TTC549 (cell line): ENCODE measurements around the gene FBXL7.
"Not testable (repeated sequence)": the region's sequence is repeated elsewhere in the genome, so short reads cannot be mapped to it uniquely, and the experiment has no call there.

ENCODE experiments used
- FAIRE-seq: peaks from 2 replicates; lab custom pipeline; 2012; peaks lifted over from hg19 to GRCh38; lab: Jason Lieb, UNC

Gene FBXL7

GRCh38 chr5:15821506-15821905, 321.5 kb downstream of the FBXL7 start:
- no peak for FAIRE-seq

GRCh38 chr5:15823398-15823797, 323.4 kb downstream of the FBXL7 start:
- FAIRE-seq: no peak

DNA sequence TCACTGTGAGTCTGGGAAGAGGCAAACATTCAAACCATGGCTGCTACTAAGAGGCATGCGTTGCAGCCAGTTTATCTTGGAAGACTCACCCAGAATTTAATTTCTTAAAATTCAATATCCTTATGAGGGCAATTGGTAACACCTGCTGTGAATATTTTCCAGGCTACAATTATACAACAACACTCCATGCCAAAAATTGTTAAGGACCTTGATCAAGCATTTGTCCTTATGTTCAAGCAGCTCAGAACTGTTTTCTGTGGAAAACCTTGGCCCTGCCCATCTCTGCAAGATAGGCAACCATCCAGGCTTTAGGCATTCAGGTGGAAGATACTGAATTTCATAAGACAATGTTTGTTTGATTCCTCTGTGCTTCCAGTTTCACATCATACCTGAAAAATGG, 327.8 kb downstream of the FBXL7 start:
- FAIRE-seq: no peak

- no peak for FAIRE-seq
These were observed 331.4 kb downstream of the FBXL7 start for GRCh38 chr5:15831408-15831807.

GRCh38 chr5:15833365-15833764, 333.4 kb downstream of the FBXL7 start:
- FAIRE-seq: no peak

DNA sequence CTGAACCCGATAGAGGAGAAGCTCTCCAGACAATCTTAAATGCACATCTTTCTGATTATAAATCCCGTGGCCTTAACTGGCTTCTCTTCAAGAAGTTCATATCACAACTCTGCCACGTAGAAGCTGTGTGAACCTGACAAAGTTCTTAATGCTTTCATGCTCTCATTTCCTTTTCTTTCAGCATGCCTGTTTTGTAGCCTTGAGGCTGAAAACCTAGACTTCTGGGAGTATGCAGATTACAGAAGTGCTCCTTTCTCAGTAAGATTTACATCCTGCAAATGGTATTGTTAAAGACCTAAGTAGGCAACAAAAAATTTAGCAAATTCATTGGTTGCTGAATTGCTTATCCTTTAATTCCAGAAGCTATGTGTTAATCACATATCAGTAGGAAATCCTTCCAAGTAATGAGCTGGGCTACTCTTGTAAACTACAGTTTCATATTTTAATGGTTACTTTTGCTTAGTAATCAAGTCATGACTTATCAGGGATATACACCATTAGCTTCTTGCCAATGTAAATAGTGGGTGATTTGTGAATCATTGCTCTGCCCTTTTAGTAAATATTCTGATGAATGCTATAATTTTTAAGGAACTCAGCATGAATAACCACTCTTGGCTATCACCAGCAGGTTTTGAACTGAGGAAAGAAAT, 334.7 kb downstream of the FBXL7 start:
- no peak for FAIRE-seq

GRCh38 chr5:15835514-15835913, 335.5 kb downstream of the FBXL7 start:
- no peak for FAIRE-seq

DNA sequence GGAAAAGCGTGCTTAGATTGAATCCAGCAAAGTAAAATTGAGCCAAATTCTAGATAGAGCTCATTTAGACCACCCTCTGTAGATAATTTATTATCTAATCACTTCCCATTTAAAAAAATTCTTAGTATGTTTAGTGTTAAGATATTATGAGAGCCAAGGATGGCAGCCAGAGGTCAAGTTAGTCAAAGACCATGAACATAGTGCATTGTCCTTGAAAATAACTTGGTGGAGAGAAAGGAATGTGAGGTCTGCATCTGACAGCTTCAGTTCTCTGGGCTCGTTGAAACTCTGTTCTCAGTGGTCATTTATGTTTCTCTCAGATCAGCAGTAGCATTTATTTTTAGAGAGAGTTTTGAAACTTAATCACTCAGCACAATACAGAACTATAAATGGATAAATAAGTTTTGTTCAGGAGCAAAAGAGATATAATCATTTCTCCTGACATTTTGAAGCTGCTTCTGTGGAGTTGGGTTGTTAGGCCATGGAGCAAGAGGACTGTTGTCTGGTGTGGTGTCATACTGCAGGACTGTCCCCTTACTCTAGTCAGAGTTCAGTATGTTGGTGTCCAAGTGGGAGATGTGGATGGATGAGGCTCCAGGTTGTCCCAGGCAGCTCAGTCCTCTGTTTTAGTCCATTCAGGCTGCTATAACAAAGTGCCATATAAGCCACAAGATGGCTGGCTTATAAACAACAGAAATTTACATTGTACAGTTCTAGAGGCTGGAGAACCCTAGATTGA, 337.7 kb downstream of the FBXL7 start:
- no peak for FAIRE-seq

- no peak for FAIRE-seq
These were observed 344.3 kb downstream of the FBXL7 start for GRCh38 chr5:15844253-15844652.

DNA sequence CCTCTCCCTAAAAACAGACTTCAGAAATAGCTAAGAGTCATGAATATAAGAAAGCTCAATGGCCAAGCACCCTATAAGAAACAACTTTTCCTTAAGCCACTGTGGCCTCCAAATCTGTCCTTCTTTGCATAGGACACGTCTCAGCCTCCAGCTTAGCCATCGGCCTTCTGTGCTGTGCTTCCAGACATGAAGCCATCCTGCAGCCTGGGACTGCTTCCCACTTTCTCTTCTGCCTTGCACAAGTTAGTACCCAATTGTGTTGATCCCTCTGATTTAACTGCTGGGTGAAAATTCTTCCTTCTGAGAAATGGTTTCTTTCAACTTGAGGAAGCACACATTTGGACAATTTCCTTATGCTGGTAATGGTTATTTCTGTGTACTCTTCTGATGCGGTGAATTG, 344.9 kb downstream of the FBXL7 start:
- FAIRE-seq: no peak

DNA sequence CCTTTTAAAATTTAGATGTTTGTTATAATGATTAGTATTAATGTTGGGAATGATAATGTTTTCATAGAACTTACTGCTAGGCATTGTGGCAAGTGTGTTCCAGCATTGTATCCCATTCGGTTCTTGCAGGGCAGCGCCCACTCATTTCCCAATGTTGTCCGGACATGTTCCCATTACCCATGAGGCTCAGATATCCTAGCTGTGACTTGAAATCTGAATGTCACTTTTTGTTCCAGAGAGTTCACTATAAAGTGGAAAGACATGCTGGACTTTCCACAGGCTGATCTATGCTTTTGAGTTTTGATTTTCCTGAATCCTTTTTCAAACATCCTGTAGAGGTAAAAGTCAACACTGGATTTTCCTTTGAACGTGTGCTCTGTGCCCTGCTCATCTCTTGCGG, 350.6 kb downstream of the FBXL7 start:
- FAIRE-seq: no peak

DNA sequence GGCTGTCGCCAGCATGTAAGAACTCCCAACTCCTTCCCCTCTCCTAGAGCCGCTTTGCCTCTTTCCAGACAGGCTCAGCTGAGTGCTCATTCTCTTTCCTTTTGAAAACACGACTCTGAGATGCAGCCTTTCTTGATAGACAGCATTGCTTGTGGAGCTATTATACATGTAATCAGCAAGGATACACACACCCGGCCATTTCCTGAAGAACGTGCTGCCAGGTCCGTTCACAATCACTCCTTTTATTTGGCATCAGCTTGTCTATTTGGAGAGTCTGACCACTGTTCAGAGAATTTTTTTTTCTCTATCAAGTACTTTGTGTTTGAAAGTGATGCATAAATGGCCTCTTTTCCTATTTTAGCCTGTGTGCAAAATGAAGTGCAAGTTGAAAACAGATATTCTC, 351.0 kb downstream of the FBXL7 start:
- no peak for FAIRE-seq

DNA sequence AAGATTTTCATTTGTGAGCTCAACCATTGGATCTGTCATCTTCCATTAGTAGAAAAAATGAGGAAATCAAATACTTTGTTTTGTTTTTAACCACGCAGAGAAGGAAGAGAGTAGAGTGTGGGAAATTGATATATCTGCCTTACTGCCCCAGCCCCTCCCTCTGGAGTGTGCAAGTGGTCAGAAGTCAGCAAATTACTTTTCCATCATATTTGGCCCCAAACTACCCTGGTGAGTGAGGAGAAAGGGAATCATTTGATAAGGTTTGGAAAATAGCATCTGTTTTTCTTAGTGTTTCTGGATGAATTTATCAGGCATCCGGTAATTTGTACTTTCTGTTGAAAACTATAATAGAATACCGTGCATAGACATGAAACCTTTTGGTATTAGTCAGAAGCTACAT, 352.2 kb downstream of the FBXL7 start:
- FAIRE-seq: no peak

GRCh38 chr5:15852949-15853348, 353.0 kb downstream of the FBXL7 start:
- no peak for FAIRE-seq

- no peak for FAIRE-seq
These were observed 358.3 kb downstream of the FBXL7 start for GRCh38 chr5:15858326-15858725.

DNA sequence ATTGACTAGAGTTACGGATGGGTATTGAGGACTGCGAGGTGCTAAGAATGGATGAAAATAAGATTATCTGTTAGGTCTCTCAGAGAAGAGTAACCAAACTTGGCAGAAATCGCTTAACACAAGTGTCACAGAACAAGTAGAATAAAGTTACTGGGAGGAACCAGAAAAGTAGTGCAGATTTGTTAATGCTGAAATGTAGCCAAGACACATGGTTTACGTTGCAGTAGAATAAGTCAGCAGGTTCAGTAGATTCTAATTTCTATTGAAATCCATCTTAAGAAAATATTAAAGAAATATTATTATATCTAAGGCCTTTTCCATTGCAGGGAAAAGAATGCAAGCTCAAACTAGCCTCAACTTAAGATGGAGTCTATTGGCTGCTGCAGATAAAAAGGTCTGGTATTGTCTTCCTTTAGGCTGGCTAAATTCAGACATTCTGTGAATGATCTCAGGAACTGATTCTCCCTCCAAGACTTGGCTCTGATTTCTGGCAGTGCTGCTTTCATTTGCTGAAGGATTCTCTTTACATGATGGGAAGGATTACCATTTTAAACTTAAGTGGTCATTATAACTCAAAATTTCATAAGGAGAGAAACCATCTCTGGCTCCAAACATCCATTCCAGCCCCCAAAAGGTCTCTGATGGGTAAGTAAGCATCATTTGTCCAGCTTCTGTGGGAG, 364.7 kb downstream of the FBXL7 start:
- FAIRE-seq: no peak

DNA sequence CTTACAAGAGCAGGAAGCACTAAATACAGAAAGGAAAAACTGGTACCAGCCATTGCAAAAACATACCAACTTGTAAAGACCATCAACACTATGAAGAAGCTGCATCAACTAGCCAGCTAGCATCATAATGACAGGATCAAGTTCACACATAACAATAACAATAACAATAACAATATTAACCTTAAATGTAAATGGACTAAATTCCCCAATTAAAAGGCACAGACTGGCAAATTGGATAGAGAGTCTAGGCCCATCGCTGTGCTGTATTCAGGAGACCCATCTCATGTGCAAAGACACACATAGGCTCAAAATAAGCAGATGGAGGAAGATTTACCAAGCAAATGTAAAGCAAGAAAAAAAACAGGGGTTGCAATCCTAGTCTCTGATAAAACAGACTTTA, 372.3 kb downstream of the FBXL7 start:
- FAIRE-seq: not testable (repeated sequence)

DNA sequence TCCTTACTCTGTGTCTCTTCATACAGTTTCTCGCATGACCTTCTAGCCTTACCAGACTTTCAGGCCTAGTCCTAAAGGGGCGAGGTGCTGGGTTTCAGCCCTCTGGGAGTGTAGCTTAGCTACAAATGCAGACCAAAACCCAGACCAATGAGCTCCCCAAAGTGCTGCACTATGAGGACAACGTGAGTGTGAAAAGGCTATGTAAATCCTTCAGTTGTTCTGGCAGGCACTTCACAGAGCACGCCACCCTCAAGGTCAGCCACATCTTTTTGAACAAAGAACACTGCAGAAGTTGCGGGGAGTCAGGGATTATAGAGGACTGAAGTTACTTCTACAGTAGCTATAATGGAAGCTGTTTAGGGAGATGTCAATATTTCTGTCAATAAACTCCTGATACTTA, 377.9 kb downstream of the FBXL7 start:
- no peak for FAIRE-seq

- no peak for FAIRE-seq
These were observed 380.2 kb downstream of the FBXL7 start for GRCh38 chr5:15880201-15880600.

DNA sequence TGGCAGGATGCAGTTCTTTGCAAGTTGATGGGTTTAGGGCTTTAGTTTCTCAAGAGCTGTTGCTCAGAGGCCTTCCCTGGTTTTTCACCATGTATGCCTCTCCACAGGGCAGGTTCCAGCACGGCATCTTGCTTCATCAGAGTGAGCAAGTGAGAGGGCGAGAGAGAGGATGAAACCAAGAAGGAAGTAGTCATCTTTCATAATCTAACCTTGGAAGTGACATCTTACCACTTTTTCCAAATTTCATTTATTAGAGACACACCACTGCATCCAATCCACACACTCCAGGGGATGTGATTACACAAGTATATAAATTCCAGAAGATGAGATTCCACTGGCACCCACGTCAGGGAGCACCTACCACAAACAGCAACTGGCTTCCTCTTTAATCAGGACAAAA, 385.2 kb downstream of the FBXL7 start:
- no peak for FAIRE-seq

DNA sequence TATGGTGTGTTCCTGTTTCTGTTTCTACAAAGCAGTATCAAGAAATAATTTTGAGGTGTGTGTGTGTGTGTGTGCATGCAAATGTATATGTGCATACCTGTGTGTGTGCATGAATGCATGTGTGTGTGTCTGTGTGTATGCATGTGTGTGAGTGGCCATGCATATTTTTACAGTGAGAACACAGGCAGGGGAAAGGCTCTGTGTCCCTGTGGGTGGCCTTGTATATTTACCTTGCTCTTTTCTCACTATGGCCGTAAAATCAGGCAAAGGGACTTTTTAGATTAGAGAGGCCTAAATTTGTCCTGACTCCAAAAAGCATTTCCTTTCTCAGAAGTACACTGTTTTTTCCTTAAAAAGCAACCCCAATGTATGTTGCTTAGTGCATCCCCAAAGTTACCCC, 386.2 kb downstream of the FBXL7 start:
- no peak for FAIRE-seq

DNA sequence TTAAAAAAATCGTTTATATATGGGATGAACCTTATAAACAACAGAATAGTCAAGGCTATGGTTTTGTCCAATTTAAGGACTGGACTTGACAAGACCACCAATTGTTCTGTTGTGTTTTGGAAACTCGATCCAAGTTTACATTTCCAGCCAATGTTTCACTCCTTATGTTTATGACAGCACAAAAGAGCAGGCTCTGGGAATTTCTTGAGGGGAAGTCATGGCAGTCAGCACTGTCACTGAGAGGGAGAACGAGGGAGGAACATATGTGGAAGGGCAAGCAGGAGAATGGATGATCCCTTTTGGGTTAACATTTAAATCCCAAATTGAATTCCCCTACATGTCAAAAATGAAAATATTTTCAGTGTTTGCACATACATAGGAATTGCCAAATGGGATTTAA, 387.1 kb downstream of the FBXL7 start:
- FAIRE-seq: no peak

- no peak for FAIRE-seq
These were observed 389.0 kb downstream of the FBXL7 start for GRCh38 chr5:15889001-15889400.

GRCh38 chr5:15893866-15894265, 393.9 kb downstream of the FBXL7 start:
- no peak for FAIRE-seq
